Smooth muscle cell (in vitro differentiated cells): ENCODE results near the gene PYGB. TPM values are rescaled to one million over a fixed set of nuclear protein-coding genes. Genes with fewer than 3 reads are reported as not detected.
A peak's percentile ranks its signal among the peaks of the same experiment; 100 is the strongest.
"Not testable (repeated sequence)": the region's sequence is repeated elsewhere in the genome, so short reads cannot be mapped to it uniquely, and the experiment has no call there.

Source experiments
- DNase-seq: peaks from one replicate; lab custom pipeline; 2025; ENCODE audit not compliant: unreplicated experiment; lab: John Stamatoyannopoulos, UW
- H2AFZ ChIP-seq: fragments of 200-600 bp; sonication (generic); 2 replicates; pipeline ENCODE4 v1.6.0; 2016; ENCODE audit warnings: antibody characterized with exemption, low read depth, mild to moderate bottlenecking
- H3F3A ChIP-seq: fragments of 200-600 bp; sonication (generic); 2 replicates; pipeline ENCODE4 v1.6.0; 2017; ENCODE audit warnings: antibody characterized with exemption, low read depth
- H3K27ac ChIP-seq: fragments of 200-600 bp; sonication (generic); 2 replicates; pipeline ENCODE4 v1.5.1; 2016; ENCODE audit warnings: low read depth, mild to moderate bottlenecking
- H3K27me3 ChIP-seq: fragments of 200-600 bp; sonication (generic); 2 replicates; pipeline ENCODE4 v1.6.1; 2016; ENCODE audit warnings: low read depth, mild to moderate bottlenecking
- H3K36me3 ChIP-seq: fragments of 200-600 bp; sonication (generic); 2 replicates; pipeline ENCODE4 v1.5.1; 2016; ENCODE audit warnings: low read depth
- H3K4me1 ChIP-seq: fragments of 200-600 bp; sonication (generic); 2 replicates; pipeline ENCODE4 v1.5.1; 2016; ENCODE audit warnings: low read depth
- H3K4me2 ChIP-seq: fragments of 200-600 bp; sonication (generic); 2 replicates; pipeline ENCODE4 v1.6.0; 2016; ENCODE audit warnings: mild to moderate bottlenecking
- H3K4me3 ChIP-seq: fragments of 200-600 bp; sonication (generic); 2 replicates; pipeline ENCODE4 v1.5.1; 2016; ENCODE audit warnings: mild to moderate bottlenecking
- H3K79me2 ChIP-seq: fragments of 200-600 bp; sonication (generic); 2 replicates; pipeline ENCODE4 v1.6.0; 2016; ENCODE audit warnings: low read depth, mild to moderate bottlenecking
- H3K9ac ChIP-seq: fragments of 200-600 bp; sonication (generic); 2 replicates; pipeline ENCODE4 v1.6.0; 2016; ENCODE audit warnings: low read depth
- H3K9me3 ChIP-seq: fragments of 200-600 bp; sonication (generic); replicated peaks from 2 replicates; pipeline ENCODE4 v1.5.1; 2016; ENCODE audit warnings: low read depth
- H4K20me1 ChIP-seq: fragments of 200-600 bp; sonication (generic); 2 replicates; pipeline ENCODE4 v1.6.0; 2016; ENCODE audit warnings: low read depth
- CTCF ChIP-seq: fragments of 200-600 bp; sonication (generic); IDR thresholded peaks from 2 replicates; pipeline ENCODE4 v1.5.1; 2017; ENCODE audit warnings: borderline replicate concordance, mild to moderate bottlenecking, antibody characterized with exemption; ENCODE audit not compliant: insufficient read depth, poor library complexity, severe bottlenecking
- WGBS: methylation state at CpG from one replicate; pipeline ENCODE4 v1.1.7; 2016; ENCODE audit warnings: low lambda C conversion rate; 5-methylcytosine and 5-hydroxymethylcytosine counted together
- polyA plus RNA-seq: library from polyadenylated mRNA; unstranded; fragments of >200 nt; fragmentation: Nextera tagmentation; extraction: Ambion mirVana; gene quantifications from 2 replicates; pipeline ENCODE4 v1.2.1, GENCODE V29; 2016
- total RNA-seq: library from RNA; depleted of rRNA; stranded (reverse); fragments of >200 nt; gene quantifications from 2 replicates; pipeline ENCODE4 v1.2.3, GENCODE V29; 2014

PYGB gene
- total and polyA plus RNA-seq, 2 experiments from 2014 or later, result 31.8 to 39.4 TPM

GRCh38 chr20:25327521-25328235 lies 79.8 kb downstream of the PYGB start:
- Histone ChIP-seq H3F3A (no peaks in the 10 kb centered on the region), H3K4me3 (no peak overlapping the region), H3K36me3 (no peaks in the 10 kb centered on the region), H4K20me1 (peaks cover 27% of the 10 kb centered on the region), H2AFZ (no peak overlapping the region), H3K4me1 (no peaks in the 10 kb centered on the region), H3K79me2 (no peaks in the 10 kb centered on the region), H3K9ac (no peak overlapping the region), H3K4me2 (no peak overlapping the region), H3K27ac (no peak overlapping the region), H3K27me3 (no peaks in the 10 kb centered on the region), H3K9me3 (no peaks in the 10 kb centered on the region)
- TF ChIP-seq CTCF, result no peak
- no peak for DNase-seq
- WGBS, result 61% methylated on average over 7 of the region's 7 CpGs

GRCh38 chr20:25328954-25329498 lies 81.1 kb downstream of the PYGB start:
- Histone ChIP-seq H2AFZ (no peak overlapping the region), H4K20me1 (peaks cover 21% of the 10 kb centered on the region), H3K9me3 (no peaks in the 10 kb centered on the region), H3K9ac (no peak overlapping the region), H3K4me3 (no peak overlapping the region), H3K27ac (no peak overlapping the region), H3K79me2 (no peaks in the 10 kb centered on the region), H3K27me3 (no peaks in the 10 kb centered on the region), H3K36me3 (no peaks in the 10 kb centered on the region), H3F3A (no peaks in the 10 kb centered on the region), H3K4me2 (no peak overlapping the region), H3K4me1 (no peaks in the 10 kb centered on the region)
- no peak for DNase-seq
- 98% methylated on average over 12 of the region's 12 CpGs for WGBS
- TF ChIP-seq CTCF, result no peak

- not testable (repeated sequence) for H3K27ac ChIP-seq, H3K4me3 ChIP-seq, H3K9me3 ChIP-seq, H3K9ac ChIP-seq, H2AFZ ChIP-seq, DNase-seq, H3K79me2 ChIP-seq, H3K4me2 ChIP-seq, H3K4me1 ChIP-seq, H3K36me3 ChIP-seq, H3K27me3 ChIP-seq, H4K20me1 ChIP-seq, H3F3A ChIP-seq
- WGBS, result 100% methylated on average over 1 of the region's 1 CpG
Observed at GRCh38 chr20:25334972-25335371, 87.1 kb downstream of the PYGB start.

- Histone ChIP-seq H3K9me3 (no peaks in the 10 kb centered on the region), H4K20me1 (peaks cover 23% of the 10 kb centered on the region), H3K27me3 (no peaks in the 10 kb centered on the region), H3K4me1 (no peaks in the 10 kb centered on the region), H3K4me2 (no peak overlapping the region), H2AFZ (no peak overlapping the region), H3F3A (no peaks in the 10 kb centered on the region), H3K36me3 (no peaks in the 10 kb centered on the region), H3K9ac (no peak overlapping the region), H3K27ac (no peak overlapping the region), H3K4me3 (no peak overlapping the region), H3K79me2 (peaks cover 15% of the 10 kb centered on the region)
- DNase-seq, result no peak
- TF ChIP-seq CTCF, result peak; percentile 22
- WGBS, result 82% methylated on average over 17 of the region's 17 CpGs
Observed at GRCh38 chr20:25336561-25337422, 88.9 kb downstream of the PYGB start.
